Measurements from ENCODE around the gene VN1R5. TPM values are rescaled to one million over a fixed set of nuclear protein-coding genes. Genes with fewer than 3 reads are reported as not detected.
A peak's percentile ranks its signal among the peaks of the same experiment; 100 is the strongest.
"Not testable (repeated sequence)": the region's sequence is repeated elsewhere in the genome, so short reads cannot be mapped to it uniquely, and the experiment has no call there.

VN1R5 gene
- total RNA-seq, 1 experiment from 2014 or later, result not detected

- DNase-seq (ENCODE audit: low read depth), result no peak
Measured at GRCh38 chr1:247270003-247270402, 14.1 kb downstream of the VN1R5 start.

DNA sequence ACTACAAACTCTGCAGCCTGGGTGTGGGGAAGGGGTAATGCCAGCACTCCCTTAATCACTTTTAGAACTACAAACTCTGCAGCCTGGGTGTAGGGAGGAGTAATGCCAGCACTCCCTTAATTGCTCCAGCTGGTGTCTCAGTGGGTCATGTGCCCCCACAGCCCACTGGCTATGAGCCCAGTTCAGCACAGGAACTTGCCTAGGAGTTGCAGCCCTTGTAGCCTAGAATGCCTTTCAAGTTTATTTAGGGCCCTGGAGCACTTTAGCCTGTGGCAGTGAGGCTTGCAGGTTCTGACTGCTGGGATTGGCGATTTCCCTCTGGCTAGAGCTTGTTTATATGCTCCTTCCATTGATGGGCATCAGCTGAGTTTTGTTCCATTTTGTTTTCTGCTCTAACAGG lies 17.1 kb downstream of the VN1R5 start:
- no peak for DNase-seq (ENCODE audit: low read depth)

- DNase-seq (ENCODE audit: low read depth), result no peak
Measured at GRCh38 chr1:247274605-247275256, 18.9 kb downstream of the VN1R5 start.

- no peak for DNase-seq (ENCODE audit: low read depth)
Measured at GRCh38 chr1:247277191-247277590, 21.3 kb downstream of the VN1R5 start.

- DNase-seq (ENCODE audit: low read depth), result peak; percentile 33
Measured at GRCh38 chr1:247281001-247281574, 25.2 kb downstream of the VN1R5 start.

GRCh38 chr1:247286134-247286670 lies 30.3 kb downstream of the VN1R5 start:
- DNase-seq (ENCODE audit: low read depth), result no peak

DNA sequence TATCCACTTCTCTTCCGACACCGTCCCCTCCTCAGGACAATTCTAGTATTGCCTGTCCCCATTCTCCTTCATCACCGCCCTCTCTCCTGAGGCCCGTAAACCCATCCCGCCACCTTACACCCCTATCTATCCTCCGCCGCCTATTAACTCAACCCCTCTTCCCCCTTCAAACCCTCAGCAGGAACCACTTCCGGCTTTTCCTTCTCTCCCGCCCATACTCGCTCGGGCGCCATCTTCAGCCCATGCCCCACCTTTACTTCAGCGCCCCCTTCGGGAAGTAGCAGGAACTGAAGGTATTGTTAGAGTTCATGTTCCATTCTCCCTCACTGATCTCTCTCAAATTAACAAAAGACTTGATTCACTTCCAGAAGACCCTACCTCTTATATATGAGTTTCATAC lies 31.6 kb downstream of the VN1R5 start:
- no peak for DNase-seq (ENCODE audit: low read depth)

DNA sequence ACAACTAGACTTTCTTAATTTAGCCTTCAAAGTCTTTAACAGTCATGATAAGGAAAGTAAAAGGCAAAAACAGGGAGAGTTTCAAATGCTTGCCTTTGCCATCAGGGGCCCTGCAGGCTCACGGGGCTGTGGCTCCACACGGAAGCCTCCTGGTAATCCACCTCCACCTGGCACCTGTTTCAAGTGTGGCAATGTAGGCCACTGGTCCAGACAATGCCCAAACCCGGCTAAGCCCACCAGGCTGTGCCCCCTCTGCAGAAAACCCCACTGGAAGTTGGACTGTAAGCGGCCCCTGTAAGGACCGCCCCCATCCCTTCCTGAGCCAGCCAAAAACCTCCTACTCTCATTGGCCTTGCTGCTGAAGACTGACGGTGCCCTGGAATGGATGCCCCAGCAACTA lies 32.5 kb downstream of the VN1R5 start:
- no peak for DNase-seq (ENCODE audit: low read depth)

GRCh38 chr1:247289274-247289892 lies 33.5 kb downstream of the VN1R5 start:
- DNase-seq (ENCODE audit: low read depth), result not testable (repeated sequence)

DNA sequence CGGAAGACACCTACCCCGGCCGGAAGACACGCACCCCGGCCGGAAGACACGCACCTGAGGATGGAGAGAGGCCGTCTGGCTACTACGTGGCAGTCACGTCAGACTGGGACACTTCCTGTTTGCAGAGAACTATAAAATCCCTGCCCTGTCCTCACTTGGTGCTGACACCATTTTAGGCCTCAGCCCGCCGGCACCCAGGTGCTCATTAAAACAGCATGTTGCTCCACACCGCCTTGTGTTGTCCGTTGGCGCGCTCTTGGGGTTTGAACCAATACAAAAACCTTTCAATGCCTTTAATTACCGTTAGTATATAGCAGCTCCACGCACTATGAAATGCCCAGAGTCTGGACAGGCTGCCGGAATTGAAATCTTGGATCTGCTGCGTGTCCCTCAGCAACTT lies 34.7 kb downstream of the VN1R5 start:
- no peak for DNase-seq (ENCODE audit: low read depth)

DNA sequence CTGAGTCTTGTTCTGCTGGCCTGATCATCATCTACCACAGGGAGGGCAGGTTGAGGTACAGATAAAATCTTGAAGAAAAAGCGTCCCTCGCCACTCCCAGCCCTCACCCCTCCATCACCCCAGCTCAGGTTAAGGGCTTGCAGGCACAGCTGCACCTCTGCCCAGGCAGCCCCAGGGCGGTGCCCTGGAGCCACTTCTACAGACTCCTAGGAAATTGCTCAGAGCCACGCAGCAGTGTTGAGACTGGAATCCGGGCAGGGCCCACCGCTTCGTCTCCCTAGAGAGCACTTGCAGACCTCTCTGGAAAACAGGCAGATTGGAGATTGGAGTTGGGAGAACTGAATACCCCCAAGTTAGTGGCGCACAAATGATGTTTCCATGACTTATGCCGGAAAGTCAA lies 35.3 kb downstream of the VN1R5 start:
- no peak for DNase-seq (ENCODE audit: low read depth)

DNA sequence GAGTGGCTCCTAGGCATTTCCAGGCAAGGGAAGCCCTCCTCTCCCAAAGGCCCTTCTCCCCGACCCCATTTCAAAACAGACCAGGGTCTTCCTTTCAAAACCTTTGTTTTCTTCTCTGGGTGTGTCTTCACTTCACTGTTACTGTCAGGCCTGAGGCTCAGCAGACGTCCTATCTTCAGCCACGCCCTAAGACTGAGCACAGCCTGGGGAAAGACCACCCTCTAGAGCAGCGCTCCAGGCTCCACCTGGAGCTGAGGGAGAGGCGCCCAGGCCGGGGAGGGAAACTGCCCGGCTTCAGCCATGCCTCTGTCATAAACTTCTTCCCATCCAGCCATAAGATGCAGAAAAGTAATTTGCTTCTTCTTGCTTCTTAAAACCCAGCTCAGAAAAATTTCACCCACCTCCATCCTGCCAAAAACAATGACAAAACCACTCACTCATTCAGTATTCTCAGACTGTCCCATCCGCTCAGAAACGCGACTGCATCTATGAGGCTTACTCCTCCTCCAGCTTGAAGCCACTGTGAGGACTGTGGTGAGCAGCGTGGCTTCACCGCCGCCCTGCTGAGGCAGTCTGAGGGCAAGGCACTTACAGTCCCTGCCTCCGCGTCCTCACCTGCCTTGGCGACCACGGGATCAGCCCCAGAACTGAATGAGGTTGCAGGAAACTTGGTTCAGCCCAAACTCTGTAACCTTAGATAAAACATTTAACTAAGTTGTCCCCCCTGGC lies 36.1 kb downstream of the VN1R5 start:
- no peak for DNase-seq (ENCODE audit: low read depth)

DNA sequence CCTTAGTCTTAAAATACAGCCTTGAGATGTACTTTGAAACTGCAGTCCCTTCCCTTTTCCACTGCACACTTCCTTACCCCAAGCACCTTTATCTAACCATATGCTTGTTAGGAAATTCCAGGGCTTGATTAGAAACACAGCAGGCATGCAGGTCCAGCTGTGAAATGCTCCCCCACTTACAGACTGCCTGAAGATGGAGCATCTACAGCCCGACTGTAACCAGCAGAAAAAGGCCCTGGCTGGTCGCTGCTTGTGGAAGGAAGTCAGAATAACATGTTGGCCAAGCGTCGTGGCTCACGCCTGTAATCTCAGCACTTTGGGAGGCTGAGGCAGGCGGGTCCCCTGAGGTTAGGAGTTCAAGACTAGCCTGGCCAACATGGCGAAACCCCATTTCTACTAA lies 37.2 kb downstream of the VN1R5 start:
- no peak for DNase-seq (ENCODE audit: low read depth)

- peak; percentile 81 for DNase-seq (ENCODE audit: low read depth)
Measured at GRCh38 chr1:247294282-247294681, 38.4 kb downstream of the VN1R5 start.

DNA sequence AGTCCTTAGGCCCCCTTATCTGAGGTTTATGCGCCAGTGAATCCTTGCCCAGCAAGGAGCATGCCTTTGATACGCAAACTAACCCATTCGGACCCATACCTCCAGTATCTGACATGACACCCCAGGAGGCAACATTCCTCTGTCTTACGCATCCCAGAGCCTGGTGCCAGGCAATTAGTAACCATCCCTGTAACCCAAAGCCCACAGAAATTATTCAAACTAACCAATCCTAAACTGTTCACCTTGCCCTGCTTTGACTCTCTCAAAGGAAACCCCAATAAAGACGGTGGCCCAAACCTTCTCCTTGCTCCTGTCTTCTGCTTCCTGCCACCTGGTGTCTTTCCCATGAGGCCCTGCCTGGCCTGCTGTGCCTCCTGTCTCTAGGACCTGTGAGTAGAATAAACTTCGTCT lies 39.4 kb downstream of the VN1R5 start:
- DNase-seq (ENCODE audit: low read depth), result peak; percentile 44

DNA sequence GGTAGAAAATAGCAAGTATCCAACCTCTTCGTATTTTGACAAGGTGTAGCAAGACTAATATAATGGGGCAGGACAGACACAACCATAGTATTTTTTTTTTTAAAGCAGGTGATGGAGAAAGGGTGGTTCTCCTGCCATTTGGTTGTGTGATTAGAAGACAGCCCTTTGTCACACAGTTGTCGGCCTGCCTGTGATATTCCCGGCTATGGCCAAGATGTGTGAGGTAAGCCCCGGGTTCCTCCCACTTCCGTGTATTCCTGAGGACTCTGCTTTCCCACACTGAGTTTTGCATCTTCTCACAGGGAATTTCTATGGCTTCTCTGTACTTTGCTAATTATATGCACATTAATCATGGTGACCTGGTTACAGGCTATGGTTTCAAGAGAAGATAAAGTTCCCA lies 39.9 kb downstream of the VN1R5 start:
- DNase-seq (ENCODE audit: low read depth), result no peak

DNA sequence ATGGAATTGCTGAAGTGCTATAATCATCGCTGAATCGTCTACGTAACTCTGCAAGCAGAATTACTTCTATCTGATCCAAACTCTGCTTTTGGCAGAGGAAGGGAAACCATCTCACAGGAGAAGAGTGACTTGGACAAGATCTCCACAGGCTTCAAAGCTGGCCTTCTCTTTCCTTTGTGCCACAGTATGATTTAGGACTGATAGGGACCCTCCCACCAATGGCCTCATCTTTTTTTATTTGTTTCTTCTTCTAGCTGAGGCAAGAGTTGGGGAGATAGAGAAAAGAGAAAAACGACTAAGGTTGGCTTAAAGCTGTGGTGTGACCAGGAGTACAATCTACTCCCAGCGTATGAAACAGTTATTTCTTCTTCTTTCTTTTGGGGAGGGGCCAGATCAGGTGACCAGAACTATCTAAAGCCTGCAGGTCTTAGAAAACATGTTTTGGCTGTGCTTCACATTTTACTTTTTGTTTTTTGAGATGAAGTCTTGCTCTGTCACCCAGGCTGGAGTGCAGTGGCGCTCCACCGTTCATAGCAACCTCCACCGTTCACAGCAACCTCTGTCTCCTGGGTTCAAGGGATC lies 40.8 kb downstream of the VN1R5 start:
- DNase-seq (ENCODE audit: low read depth), result no peak

DNA sequence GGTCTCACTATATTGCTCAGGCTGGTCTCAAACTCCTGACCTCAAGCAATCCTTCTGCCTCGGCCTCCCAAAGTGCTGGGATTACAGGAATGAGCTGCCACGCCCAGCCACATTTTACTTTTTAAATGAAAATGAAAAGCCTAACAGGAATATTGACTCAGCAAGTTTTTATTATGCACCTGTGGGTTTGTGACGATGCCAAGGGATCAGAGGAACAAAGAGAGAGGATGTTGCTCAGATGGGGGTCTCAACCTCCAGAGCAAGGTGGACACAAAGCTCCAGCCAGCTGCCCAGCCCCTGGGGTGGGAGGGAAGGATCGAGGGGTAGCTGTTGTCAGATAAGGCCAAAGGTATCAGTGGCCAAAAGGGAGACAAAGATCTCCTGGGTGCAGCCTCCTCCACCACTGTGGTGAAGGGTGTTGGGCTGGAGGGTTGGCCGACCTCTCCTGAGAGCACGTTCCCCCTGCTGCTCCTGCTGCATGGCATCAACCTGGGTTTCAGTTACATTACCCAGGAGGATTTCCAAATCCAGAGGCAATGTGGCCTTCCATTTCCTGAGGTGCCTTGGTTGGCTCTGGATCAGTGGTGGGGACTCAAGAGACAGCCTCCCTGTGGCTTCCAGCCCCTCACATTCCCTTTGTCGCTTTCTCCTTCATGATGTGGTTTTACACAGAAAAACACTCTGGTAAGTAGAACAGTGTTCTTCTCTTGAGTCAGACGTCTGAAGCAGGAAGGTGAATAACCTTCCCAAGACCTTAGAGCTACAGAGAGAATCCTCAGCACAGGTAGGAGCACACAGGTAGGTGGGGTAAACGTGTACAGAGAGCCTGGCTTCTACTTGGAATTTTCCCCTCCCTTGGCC lies 41.6 kb downstream of the VN1R5 start:
- DNase-seq (ENCODE audit: low read depth), result no peak

DNA sequence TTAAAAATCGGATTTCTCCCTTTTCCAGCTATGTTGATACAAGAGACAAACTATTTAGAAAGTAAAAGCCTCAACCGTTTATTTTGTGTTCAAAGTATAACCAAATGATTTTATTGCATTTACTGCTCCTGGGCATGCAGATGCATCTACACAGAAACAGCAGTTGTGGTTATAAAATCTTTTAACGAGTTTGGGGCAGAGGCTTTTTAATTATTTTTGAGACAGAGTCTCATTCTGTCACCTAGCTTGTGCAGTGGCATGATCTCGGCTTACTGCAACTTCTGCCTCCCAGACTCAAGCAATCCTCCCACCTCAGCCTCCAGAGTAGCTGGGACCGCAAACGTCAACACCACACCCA lies 42.2 kb downstream of the VN1R5 start:
- no peak for DNase-seq (ENCODE audit: low read depth)

DNA sequence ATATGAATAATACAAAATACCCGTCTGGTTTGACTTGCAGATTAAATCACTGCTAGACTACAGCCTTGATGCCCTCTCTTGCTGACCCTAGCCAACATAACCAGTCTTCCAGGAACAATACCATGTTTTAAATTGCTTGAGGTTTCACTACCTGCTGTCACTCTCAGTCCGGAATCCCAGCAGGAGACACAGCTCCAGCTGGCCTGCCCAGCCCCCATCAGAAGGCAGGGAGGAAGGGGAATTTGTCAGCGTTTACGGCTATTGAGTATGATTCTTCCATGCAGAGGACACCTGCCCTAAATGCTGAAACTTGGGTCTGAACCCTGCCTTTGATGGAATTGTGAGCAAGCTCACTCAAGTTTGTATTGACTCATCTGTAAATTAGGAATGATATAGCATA lies 42.8 kb downstream of the VN1R5 start:
- DNase-seq (ENCODE audit: low read depth), result no peak

Measured in HT1080 (cell line).